Memory B cell (primary cell): ENCODE data around the gene KIF13A.
A peak's percentile ranks its signal among the peaks of the same experiment; 100 is the strongest.
"Not testable (repeated sequence)": the region's sequence is repeated elsewhere in the genome, so short reads cannot be mapped to it uniquely, and the experiment has no call there.

Source experiments
- ATAC-seq: fragments of 150-1000 bp; cut with Tn5 transposase; 2 replicates; pipeline ENCODE4 v1.10.0; 2021; ENCODE audit warnings: low read depth, mild to moderate bottlenecking, moderate library complexity
- DNase-seq, 2 donors: peaks; one replicate each; pipeline ENCODE4 v3.0.0; 2022; ENCODE audit warnings: low spot score in 2 of 2
- H3K27ac Mint-ChIP-seq: one replicate; pipeline ENCODE4 v1.8.0; 2022; ENCODE audit warnings: mild to moderate bottlenecking, moderate library complexity, mixed read lengths
- H3K27me3 Mint-ChIP-seq: one replicate; pipeline ENCODE4 v1.8.0; 2022; ENCODE audit warnings: mixed read lengths
- H3K36me3 Mint-ChIP-seq: one replicate; pipeline ENCODE4 v1.8.0; 2022; ENCODE audit warnings: mild to moderate bottlenecking, mixed read lengths
- H3K4me1 Mint-ChIP-seq: one replicate; pipeline ENCODE4 v1.8.0; 2022; ENCODE audit warnings: mixed read lengths
- H3K4me3 Mint-ChIP-seq: one replicate; pipeline ENCODE4 v1.8.0; 2022; ENCODE audit warnings: mild to moderate bottlenecking, moderate library complexity, mixed read lengths
- H3K9me3 Mint-ChIP-seq: one replicate; pipeline ENCODE4 v1.8.0; 2022; ENCODE audit warnings: mixed read lengths

The KIF13A gene

DNA sequence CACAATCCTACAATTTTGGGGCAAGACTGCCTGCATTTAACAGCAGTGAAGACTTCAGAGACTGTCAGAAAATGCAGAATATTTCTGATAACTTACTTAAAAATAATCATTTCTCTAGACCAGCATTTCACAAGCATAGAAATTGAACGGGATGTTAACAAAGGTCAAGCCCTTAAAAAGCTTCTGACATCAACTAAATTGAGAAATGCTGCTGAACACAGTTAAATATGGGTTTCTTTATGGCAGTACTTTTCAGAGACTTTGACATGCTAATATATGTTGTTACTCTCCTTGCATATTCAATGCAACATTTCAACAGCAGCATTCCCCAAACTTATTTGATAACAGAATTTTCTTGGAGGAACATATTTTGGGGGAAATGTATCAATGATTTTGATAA is 84.5 kb downstream of the KIF13A start:
- H3K27ac Mint-ChIP-seq, result no peak overlapping the region
- peaks cover 5% of the 10 kb centered on the region for H3K36me3 Mint-ChIP-seq
- no peak overlapping the region for H3K4me3 Mint-ChIP-seq
- ATAC-seq (no peak), DNase-seq (no peak)
- peaks cover 3% of the 10 kb centered on the region for H3K9me3 Mint-ChIP-seq
- H3K27me3 Mint-ChIP-seq, result no peaks in the 10 kb centered on the region
- peaks cover 16% of the 10 kb centered on the region for H3K4me1 Mint-ChIP-seq

DNA sequence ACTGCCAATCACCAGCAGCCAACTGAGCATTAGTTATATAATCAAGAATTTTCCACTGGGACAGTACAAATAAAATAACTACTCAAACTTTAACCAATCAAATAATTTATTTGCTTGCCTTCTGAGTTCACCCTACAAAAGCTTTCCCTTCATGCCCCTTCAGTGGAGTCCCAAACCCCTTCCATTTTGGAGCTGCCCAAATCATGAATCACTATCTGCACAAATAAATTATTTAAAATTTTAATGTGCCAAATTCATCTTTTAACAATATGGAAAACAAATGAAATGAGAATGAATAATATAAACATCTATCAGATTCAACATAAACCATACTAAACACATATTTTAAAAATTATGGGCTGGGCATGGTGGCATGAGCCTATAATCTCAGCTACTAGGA is 85.9 kb downstream of the KIF13A start:
- Mint-ChIP-seq H3K36me3 (peaks cover 19% of the 10 kb centered on the region), H3K27me3 (no peaks in the 10 kb centered on the region), H3K9me3 (peaks cover 5% of the 10 kb centered on the region), H3K27ac (no peak overlapping the region), H3K4me1 (peaks cover 3% of the 10 kb centered on the region), H3K4me3 (no peak overlapping the region)
- DNase-seq, result no peak
- no peak for ATAC-seq

DNA sequence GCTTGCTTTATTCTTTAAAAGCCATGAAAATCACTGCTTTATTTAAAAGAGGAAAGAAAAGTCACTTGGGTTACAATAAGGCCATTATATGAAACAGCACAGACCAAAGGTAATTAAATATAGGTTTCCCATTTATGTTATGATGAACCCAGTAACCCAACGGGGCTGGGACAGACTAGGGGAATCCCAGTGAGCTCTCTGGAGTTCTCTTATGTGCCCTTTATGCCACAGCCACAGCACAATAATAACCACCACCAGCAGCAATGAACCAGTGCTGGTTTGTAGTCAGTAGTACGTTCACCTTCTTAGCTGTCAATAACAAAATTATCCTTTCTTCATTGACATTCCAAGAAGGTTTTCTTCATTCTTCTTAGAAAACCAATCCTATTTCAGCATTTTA is 87.4 kb downstream of the KIF13A start:
- H3K36me3 Mint-ChIP-seq, result peaks cover 28% of the 10 kb centered on the region
- H3K9me3 Mint-ChIP-seq, result peaks cover 12% of the 10 kb centered on the region
- H3K27ac Mint-ChIP-seq, result no peak overlapping the region
- no peak overlapping the region for H3K4me3 Mint-ChIP-seq
- DNase-seq (no peak), ATAC-seq (no peak)
- no peaks in the 10 kb centered on the region for H3K4me1 Mint-ChIP-seq
- no peaks in the 10 kb centered on the region for H3K27me3 Mint-ChIP-seq

DNA sequence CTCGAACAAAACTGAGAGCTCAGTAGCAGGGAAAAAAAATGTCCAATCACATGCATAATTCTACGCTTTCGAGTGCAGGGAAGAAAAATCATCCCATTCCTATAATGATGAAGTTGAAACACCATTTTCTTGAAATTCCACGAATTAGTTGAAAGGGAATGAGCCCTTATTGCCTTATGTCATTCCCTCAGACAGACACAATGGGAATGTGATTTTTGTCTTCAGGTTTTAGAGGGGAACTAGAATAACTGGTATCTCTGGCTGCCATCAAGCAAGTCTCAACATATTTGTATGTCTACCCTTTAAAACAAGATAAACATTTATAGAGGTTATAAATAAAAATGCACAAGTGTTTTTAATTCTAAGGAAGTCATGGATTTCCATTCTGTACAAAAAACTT is 87.9 kb downstream of the KIF13A start:
- Mint-ChIP-seq H3K4me3 (no peak overlapping the region), H3K9me3 (peaks cover 12% of the 10 kb centered on the region), H3K27me3 (no peaks in the 10 kb centered on the region), H3K27ac (no peak overlapping the region), H3K4me1 (no peaks in the 10 kb centered on the region), H3K36me3 (peaks cover 30% of the 10 kb centered on the region)
- ATAC-seq, result no peak
- no peak for DNase-seq

DNA sequence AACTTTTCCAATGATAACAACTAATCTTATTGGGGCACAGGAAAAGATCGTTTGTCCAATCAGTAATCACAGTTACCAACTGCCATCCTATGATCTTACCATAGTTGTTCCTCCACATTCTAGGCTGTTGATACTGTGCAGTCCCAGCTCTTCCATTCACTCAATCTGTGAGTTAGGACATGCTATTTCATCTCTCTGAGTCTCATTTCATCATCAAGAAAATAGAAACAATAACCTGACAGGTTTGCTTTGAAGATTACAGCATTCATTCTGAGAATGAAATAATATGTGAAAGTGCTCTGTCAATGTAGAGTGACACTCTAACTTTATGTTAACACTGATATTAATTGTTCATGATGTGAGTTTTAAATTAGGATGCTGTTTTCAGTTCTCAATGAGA is 89.8 kb downstream of the KIF13A start:
- no peak for DNase-seq
- peaks cover 12% of the 10 kb centered on the region for H3K9me3 Mint-ChIP-seq
- peaks cover 35% of the 10 kb centered on the region for H3K36me3 Mint-ChIP-seq
- no peaks in the 10 kb centered on the region for H3K4me1 Mint-ChIP-seq
- ATAC-seq, result no peak
- no peak overlapping the region for H3K4me3 Mint-ChIP-seq
- H3K27ac Mint-ChIP-seq, result no peak overlapping the region
- no peaks in the 10 kb centered on the region for H3K27me3 Mint-ChIP-seq

DNA sequence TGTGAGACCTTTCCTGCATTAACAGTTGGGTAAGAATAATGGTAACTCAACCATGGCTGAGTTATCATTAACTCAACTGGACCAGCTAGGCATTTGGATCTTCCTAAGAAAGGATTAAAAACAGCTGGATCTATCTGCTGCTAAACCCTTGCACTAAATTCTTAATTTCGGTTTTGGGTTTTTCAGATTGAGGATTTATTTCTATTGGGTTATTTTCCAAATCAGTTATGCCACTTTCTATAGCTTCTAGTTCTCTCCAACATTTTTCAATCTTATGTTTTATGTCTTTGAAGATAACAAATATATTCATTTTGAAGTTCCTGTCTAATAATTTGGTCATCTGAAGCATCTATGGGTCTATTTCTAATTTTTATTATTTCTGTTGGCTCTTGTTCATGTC is 92.5 kb downstream of the KIF13A start:
- Mint-ChIP-seq H3K27me3 (no peaks in the 10 kb centered on the region), H3K4me1 (no peaks in the 10 kb centered on the region), H3K9me3 (peaks cover 13% of the 10 kb centered on the region), H3K4me3 (no peak overlapping the region), H3K36me3 (peaks cover 44% of the 10 kb centered on the region), H3K27ac (no peak overlapping the region)
- DNase-seq (no peak), ATAC-seq (no peak)

DNA sequence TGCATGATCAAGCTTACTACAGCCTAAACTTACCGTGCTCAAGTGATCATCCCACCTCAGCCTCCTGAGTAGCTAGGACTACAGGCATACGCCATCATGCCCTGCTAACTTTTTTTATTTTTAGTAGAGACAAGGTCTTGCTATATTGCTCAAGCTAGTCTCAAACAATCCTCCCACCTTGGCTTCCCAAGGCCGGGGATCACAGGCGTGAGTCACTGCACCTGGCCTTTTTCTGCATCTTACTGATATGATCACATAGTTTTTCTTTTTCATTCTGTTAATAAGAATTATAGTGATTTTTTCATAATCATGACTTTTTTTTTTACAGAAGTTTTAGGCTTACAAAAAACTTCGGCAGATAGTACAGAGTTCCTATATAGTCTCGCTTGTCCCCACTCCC is 93.2 kb downstream of the KIF13A start:
- Mint-ChIP-seq H3K4me1 (no peaks in the 10 kb centered on the region), H3K27ac (no peak overlapping the region), H3K36me3 (peaks cover 44% of the 10 kb centered on the region), H3K27me3 (no peaks in the 10 kb centered on the region), H3K9me3 (peaks cover 13% of the 10 kb centered on the region), H3K4me3 (no peak overlapping the region)
- DNase-seq (no peak), ATAC-seq (no peak)

DNA sequence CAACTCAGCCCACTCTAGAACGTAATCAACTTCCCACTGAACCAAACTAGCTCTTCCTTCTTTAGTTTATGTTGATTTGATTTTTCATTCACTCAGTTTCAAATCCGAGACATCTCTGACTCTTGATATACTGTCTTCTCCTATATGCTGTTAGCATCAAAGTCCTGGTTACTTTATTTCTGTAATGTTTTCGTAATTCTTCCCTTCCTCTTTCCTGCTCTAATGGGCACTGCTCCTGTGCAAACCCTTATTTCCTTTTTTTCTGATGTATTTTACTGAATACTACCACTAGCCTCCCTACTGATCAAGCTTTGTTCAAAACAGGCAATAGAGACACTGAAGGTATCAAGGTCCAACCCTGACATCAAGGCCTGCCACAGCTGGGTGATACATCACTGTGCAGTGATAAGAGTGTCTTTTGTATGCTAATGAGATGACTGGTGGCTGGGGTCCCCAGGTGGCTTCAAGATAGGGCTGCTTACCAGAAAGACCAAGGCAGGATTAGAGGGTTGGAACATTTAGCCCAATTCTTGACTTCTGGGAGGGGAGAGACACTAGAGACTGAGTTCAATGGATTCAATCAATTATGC is 95.2 kb downstream of the KIF13A start:
- H3K36me3 Mint-ChIP-seq, result peaks cover 35% of the 10 kb centered on the region
- ATAC-seq (no peak), DNase-seq (no peak)
- peaks cover 3% of the 10 kb centered on the region for H3K4me1 Mint-ChIP-seq
- peaks cover 11% of the 10 kb centered on the region for H3K9me3 Mint-ChIP-seq
- no peak overlapping the region for H3K4me3 Mint-ChIP-seq
- no peaks in the 10 kb centered on the region for H3K27me3 Mint-ChIP-seq
- H3K27ac Mint-ChIP-seq, result peak overlapping the region; percentile 10

DNA sequence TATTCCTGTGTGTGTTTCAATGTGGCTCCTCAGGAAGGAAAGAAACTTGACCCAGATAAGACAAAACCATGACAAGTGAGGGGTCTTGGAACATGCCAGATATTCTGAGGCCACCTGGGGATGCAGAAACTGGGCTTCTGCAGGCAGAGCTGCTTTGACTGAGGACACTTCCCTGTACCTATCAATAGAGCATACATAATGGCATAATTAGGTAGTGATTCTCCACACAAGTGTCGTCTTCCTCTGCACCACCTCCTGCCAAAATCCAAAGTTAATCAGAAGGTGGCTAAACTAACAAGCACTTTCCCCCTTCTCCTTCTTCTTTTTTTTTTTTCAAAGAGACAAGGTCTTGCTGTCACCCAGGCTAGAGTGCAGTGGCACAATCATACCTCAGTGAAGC is 97.1 kb downstream of the KIF13A start:
- H3K9me3 Mint-ChIP-seq, result peaks cover 6% of the 10 kb centered on the region
- peaks cover 10% of the 10 kb centered on the region for H3K4me1 Mint-ChIP-seq
- peaks cover 21% of the 10 kb centered on the region for H3K36me3 Mint-ChIP-seq
- H3K27ac Mint-ChIP-seq, result no peak overlapping the region
- H3K4me3 Mint-ChIP-seq, result no peak overlapping the region
- DNase-seq (no peak), ATAC-seq (no peak)
- no peaks in the 10 kb centered on the region for H3K27me3 Mint-ChIP-seq

DNA sequence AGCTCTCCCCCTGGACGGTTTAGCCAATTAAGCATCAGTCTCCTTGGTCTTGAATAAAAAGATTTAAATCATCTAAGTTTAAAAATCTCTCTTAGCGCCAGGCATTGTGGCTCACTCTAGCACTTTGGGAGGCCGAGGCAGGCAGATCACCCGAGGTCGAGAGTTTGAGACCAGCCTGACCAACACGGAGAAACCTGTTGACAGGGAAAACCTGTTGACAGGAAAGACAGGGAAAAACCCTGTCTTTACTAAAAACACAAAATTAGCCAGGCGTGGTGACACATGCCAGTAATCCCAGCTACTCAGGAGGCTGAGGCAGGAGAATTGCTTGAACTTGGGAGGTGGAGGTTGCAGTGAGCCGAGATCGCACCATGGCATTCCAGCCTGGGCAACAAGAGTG is 97.7 kb downstream of the KIF13A start:
- not testable (repeated sequence) for ATAC-seq, H3K9me3 Mint-ChIP-seq, H3K27me3 Mint-ChIP-seq, DNase-seq, H3K4me3 Mint-ChIP-seq, H3K27ac Mint-ChIP-seq
- peaks cover 15% of the 10 kb centered on the region for H3K4me1 Mint-ChIP-seq
- peaks cover 17% of the 10 kb centered on the region for H3K36me3 Mint-ChIP-seq

DNA sequence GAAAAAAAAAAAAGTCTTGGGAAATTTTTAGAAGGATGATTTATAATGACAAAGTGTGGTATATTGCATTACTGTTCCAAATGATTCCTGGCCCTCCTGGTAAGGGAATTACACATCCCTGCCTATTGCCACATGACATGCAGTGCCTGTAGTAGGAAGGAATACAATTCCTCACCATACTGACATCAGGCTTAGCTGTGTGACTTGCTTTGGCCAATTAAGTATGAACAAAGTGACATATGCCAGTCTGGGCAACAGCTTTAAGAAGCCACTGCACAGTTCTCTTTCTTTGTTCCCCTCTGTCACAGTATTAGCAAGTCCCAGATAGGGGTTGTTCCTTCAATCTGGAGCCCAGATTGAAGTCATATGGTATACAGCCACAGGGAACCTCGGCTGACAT is 100.5 kb downstream of the KIF13A start:
- DNase-seq (no peak), ATAC-seq (no peak)
- Mint-ChIP-seq H3K4me3 (no peak overlapping the region), H3K27ac (peak overlapping the region; percentile 50), H3K27me3 (no peaks in the 10 kb centered on the region), H3K36me3 (peaks cover 6% of the 10 kb centered on the region), H3K9me3 (peaks cover under 1% of the 10 kb centered on the region), H3K4me1 (peaks cover 28% of the 10 kb centered on the region)

DNA sequence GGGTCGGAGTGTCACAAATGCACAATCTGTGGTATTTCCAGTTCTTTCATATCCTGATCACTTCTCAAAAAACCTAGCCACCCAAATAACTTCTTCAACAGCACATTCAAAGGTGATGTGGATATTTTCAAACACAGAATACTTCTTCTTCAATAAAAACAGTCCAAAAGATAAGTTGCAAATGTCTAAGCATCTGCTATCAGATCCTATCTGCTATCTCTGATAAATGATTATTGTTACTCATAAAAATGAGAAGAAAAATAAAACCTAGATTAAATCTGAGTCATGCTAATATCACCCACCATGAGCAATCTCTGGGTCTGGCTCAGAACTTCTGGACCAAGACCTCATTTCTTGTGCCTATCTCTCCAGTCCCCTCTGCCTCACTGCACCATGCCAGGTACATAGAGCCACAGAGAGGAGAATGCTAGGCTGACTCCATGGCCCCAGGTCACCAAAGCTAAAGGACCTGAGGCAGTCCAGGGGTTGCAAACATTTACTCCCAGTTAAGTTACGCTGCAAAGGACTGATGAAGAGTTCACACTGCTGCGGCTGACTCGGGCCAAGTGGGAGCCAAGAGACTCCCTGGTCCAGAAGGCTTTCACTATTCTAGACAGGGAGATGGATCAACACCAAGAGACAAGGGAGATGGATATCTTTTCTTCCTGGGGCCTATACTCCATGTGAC is 101.4 kb downstream of the KIF13A start:
- no peak for DNase-seq
- no peak for ATAC-seq
- no peaks in the 10 kb centered on the region for H3K9me3 Mint-ChIP-seq

DNA sequence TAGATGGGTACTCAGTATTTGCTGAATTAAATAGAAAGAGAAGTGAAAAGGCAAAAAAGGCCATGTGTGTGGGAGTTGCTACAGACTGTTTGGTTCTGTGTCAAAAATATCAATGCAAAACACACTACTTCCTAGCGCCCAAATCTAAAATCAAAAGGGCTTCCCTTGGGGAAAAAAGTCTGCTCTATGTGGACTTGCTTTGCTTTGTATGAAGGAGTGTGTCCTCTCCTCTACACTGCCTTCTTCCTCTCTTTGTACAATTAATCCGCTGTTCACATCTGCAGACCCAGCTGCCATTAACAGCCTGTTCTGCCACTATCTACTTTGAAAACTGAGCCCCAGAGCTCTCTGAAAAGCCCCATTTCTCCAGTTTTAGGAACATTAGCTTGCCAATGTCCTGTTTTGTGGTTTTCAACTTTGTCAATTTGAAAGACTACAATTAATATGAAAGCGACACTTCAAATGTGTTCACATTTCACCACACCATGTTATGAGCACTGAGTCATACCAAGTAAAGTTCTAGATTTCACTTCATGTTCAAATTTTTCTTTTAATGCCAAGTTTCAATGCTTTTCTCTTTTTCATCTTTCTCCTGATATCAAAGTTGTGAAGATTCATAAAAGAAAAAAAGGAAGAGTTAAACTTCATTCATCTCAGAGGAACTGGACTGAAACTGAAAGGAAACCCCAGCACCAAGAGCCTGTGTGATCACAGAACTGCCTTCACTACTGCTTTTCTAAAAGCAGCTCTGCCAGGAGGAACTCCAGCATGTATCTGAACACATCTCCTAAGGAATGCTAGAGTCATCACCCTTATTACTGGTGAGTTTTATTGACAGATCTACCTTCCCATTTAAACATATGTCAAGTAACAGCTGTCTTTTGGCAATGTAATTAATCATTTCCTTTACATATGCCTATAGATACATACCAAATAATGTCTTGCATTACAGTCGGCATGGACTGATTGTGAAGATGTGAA is 102.6 kb downstream of the KIF13A start:
- Mint-ChIP-seq H3K4me3 (peak overlapping the region; percentile 60), H3K27me3 (no peaks in the 10 kb centered on the region), H3K4me1 (peaks cover 28% of the 10 kb centered on the region), H3K27ac (peak overlapping the region; percentile 48), H3K36me3 (peaks cover 1% of the 10 kb centered on the region), H3K9me3 (no peaks in the 10 kb centered on the region)
- peak; percentile 82 for ATAC-seq
- no peak for DNase-seq

More for the DNA sequence above, 101.4 kb downstream of the KIF13A start:
- H3K36me3 Mint-ChIP-seq, result peaks cover 3% of the 10 kb centered on the region
- no peak overlapping the region for H3K4me3 Mint-ChIP-seq
- H3K27ac Mint-ChIP-seq, result peak overlapping the region; percentile 48
- H3K27me3 Mint-ChIP-seq, result no peaks in the 10 kb centered on the region
- peaks cover 28% of the 10 kb centered on the region for H3K4me1 Mint-ChIP-seq
